Esophagus squamous epithelium (tissue), 5 donors: ENCODE data around the gene DDX54. TPM values are rescaled to one million over a fixed set of nuclear protein-coding genes. Genes with fewer than 3 reads are reported as not detected.

Experiments used
- DNase-seq: peaks from one replicate; lab custom pipeline; 2025; lab: John Stamatoyannopoulos, UW
- H3K27ac ChIP-seq, 4 donors: fragments of 200-600 bp; sonication (generic); one replicate each; pipeline ENCODE4 v1.5.1; 2016 to 2019; ENCODE audit warnings: mild to moderate bottlenecking in 1 of 4
- H3K27me3 ChIP-seq, 4 donors: fragments of 200-600 bp; sonication (generic); 1 replicate in 3 of 4; 2 replicates in 1 of 4; pipeline versions ENCODE4 v1.5.1 to v1.6.0; 2017 to 2021; ENCODE audit warnings: antibody characterized with exemption in 1 of 4
- H3K36me3 ChIP-seq, 3 donors: fragments of 200-600 bp; sonication (generic); one replicate each; pipeline ENCODE4 v1.5.1; 2016 to 2019
- H3K4me1 ChIP-seq, 3 donors: fragments of 200-600 bp; sonication (generic); one replicate each; pipeline ENCODE4 v1.5.1; 2017 to 2019
- H3K4me3 ChIP-seq, 4 donors: fragments of 200-600 bp; sonication (generic); 1 replicate in 3 of 4; 2 replicates in 1 of 4; pipeline ENCODE4 v1.5.1; 2016 to 2019; ENCODE audit warnings: mild to moderate bottlenecking in 2 of 4, moderate library complexity in 1 of 4
- H3K9me3 ChIP-seq, 3 donors: fragments of 200-600 bp; sonication (generic); one replicate each; pipeline ENCODE4 v1.5.1; 2016 to 2019
- CTCF ChIP-seq, 6 experiments: fragments of 450-650 bp in 4 of 6; fragments of 200-600 bp in 2 of 6; sonication (generic) in 2 of 6; IDR thresholded peaks; one replicate each; pipeline ENCODE4 v1.5.1; 2016 to 2019; ENCODE audit warnings: antibody characterized with exemption in 6 of 6, mild to moderate bottlenecking in 4 of 6, moderate library complexity in 4 of 6
- POLR2A ChIP-seq, 4 donors: fragments of 450-650 bp; IDR thresholded peaks; one replicate each; pipeline ENCODE4 v1.6.1; 2017; ENCODE audit warnings: antibody characterized with exemption in 4 of 4, mild to moderate bottlenecking in 4 of 4, moderate library complexity in 3 of 4
- WGBS, 2 donors: methylation state at CpG; one replicate each; pipeline ENCODE4 v1.1.5; 2018; 5-methylcytosine and 5-hydroxymethylcytosine counted together
- intact Hi-C: fragments of 100-400 bp; cut with DNase I; formaldehyde crosslinking; loops from one replicate; pipeline ENCODE4 v1.15.0; 2022
- total RNA-seq, 4 donors: library from RNA; depleted of rRNA; stranded (reverse); fragments of >200 nt; gene quantifications; one replicate each; pipeline ENCODE4 v1.1.0, GENCODE V29; 2016
- donor health status: DM: yes; HTN: yes; CAD: no.

The DDX54 gene
- total RNA-seq, 4 donors from 2014 or later: 35.3 to 80.5 (median 65.2) TPM

DNA sequence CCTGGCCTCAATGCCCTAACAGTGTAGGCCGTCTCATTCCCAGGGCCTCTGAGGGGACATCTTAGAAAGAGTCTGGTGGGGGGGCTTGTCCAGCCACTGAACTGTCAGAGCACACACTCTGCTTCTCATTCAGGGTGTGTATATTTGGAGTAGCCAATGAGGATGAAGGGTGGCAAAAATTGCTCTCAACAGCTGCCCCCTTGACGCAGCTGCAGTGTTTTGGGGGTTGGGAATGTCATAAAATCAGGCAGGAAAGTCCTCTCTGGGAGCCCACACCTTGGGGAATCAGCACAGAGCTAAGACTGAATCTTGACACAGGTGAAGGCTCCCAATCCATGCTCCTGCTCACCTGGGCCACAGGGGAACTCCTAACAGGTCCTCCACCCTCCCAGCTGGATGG lies 51.2 kb downstream of the DDX54 start:
- Histone ChIP-seq H3K27ac (peak overlapping the region in 2 of 4 donors; percentile 72 to 87), H3K27me3 (peaks cover 0 to 57% (median 1%) of the 10 kb centered on the region in 4 donors), H3K9me3 (no peaks in the 10 kb centered on the region), H3K4me3 (peak overlapping the region; percentile 51 to 65 (median 58)), H3K4me1 (peaks cover 0 to 49% (median 7%) of the 10 kb centered on the region in 3 donors), H3K36me3 (no peaks in the 10 kb centered on the region)
- WGBS, 2 donors: 60 to 69% methylated on average over 1 to 2 of the region's 2 CpGs
- no peak for TF ChIP-seq CTCF (IDR thresholded peaks at IDR 0.05)
- no peak for TF ChIP-seq POLR2A (IDR thresholded peaks at IDR 0.05)
- no peak for DNase-seq
- intact Hi-C loops: no loop called here

- DNase-seq: no peak
- TF ChIP-seq CTCF (IDR thresholded peaks at IDR 0.05): no peak
- no peak for TF ChIP-seq POLR2A (IDR thresholded peaks at IDR 0.05)
- WGBS, 2 donors: 44 to 60% methylated on average over 2 of the region's 3 CpGs
- no peak overlapping the region for H3K27ac ChIP-seq
- H3K27me3 ChIP-seq: peaks cover 0 to 57% (median 1%) of the 10 kb centered on the region in 4 donors
- peaks cover 0 to 49% (median 7%) of the 10 kb centered on the region in 3 donors for H3K4me1 ChIP-seq
- intact Hi-C loops: no loop called here
- H3K9me3 ChIP-seq: no peaks in the 10 kb centered on the region
- H3K4me3 ChIP-seq: peak overlapping the region; percentile 51 to 65 (median 58)
- no peaks in the 10 kb centered on the region for H3K36me3 ChIP-seq
Measured at GRCh38 chr12:113133666-113134065, 51.6 kb downstream of the DDX54 start.

GRCh38 chr12:113133036-113133435 lies 52.2 kb downstream of the DDX54 start:
- Histone ChIP-seq H3K27me3 (peaks cover 0 to 58% (median 1%) of the 10 kb centered on the region in 4 donors), H3K4me1 (peaks cover 0 to 44% (median 7%) of the 10 kb centered on the region in 3 donors), H3K36me3 (no peaks in the 10 kb centered on the region), H3K4me3 (peak overlapping the region in 2 of 4 donors; percentile 8 to 56), H3K27ac (no peak overlapping the region), H3K9me3 (no peaks in the 10 kb centered on the region)
- DNase-seq: no peak
- WGBS, 2 donors: 43 to 57% methylated on average over 1 to 4 of the region's 6 CpGs
- TF ChIP-seq POLR2A (IDR thresholded peaks at IDR 0.05): no peak
- no peak for TF ChIP-seq CTCF (IDR thresholded peaks at IDR 0.05)
- intact Hi-C loops: no loop called here

DNA sequence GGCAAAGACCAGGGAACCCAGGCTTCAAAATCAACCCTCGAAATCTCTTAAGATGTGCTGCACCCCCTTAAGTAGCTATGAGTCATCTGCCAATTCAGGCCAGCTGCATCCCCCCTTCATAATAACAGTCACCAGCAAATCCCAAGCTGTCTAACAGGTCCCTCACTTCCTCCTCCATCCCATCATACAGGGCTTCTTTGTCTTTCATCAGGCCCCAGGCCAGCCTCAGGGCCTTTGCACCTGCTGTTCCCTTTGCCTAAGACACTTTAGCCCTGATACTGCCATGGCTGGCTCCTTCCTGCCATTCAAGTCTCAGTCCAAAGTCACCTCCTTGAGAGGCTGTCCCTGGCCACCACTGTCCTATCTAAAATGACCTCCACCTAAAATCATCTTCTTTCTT lies 53.7 kb downstream of the DDX54 start:
- 63% methylated on average over 1 of the region's 1 CpG for WGBS, 2 donors
- no peaks in the 10 kb centered on the region for H3K36me3 ChIP-seq
- peaks cover 0 to 63% (median 1%) of the 10 kb centered on the region in 4 donors for H3K27me3 ChIP-seq
- H3K9me3 ChIP-seq: no peaks in the 10 kb centered on the region
- TF ChIP-seq POLR2A (IDR thresholded peaks at IDR 0.05): no peak
- TF ChIP-seq CTCF (IDR thresholded peaks at IDR 0.05): no peak
- peaks cover 0 to 29% (median 7%) of the 10 kb centered on the region in 3 donors for H3K4me1 ChIP-seq
- no peak overlapping the region for H3K27ac ChIP-seq
- DNase-seq: no peak
- H3K4me3 ChIP-seq: no peak overlapping the region
- intact Hi-C loops: no loop called here

DNA sequence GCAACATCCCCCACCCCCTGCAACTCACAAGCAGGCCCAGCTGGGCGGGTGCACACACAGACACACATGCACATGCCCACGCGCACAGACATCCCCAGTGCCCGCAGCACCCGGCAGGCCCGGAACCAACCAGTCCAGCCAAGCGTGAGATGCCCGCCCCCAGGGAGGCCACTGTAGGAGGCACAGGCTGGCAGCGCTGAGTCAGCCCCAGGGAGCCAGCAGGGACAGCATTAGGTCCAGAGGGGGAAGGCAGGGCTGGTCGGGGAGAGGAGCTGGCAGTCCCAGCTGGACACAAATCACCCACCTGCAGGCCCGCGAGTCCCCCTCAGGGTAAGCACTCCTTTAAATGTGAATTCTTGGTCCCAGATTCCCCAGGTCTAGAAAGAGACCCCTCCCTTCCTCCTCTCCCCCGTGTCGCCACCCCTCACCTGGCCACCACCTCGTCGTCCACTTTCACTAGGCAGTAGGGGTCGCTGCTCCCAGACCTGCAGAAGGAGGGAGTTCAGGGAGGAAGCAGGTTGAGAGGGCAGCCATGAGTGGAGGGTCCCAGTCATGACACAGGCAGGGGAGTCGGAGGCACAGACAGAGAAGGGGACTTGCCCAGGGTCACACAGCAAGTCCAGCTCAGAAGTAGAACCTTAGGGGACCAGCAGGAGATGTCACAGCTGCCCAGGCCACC lies 54.7 kb downstream of the DDX54 start:
- WGBS, 2 donors: 44 to 60% methylated on average over 1 to 5 of the region's 18 CpGs
- H3K27me3 ChIP-seq: peaks cover 0 to 54% (median 1%) of the 10 kb centered on the region in 4 donors
- peaks cover 0 to 6% (median 0%) of the 10 kb centered on the region in 3 donors for H3K36me3 ChIP-seq
- no peaks in the 10 kb centered on the region for H3K9me3 ChIP-seq
- no peak overlapping the region for H3K27ac ChIP-seq
- no peak for DNase-seq
- intact Hi-C loops: no loop called here
- H3K4me1 ChIP-seq: peaks cover 0 to 19% (median 2%) of the 10 kb centered on the region in 3 donors
- H3K4me3 ChIP-seq: no peak overlapping the region
- TF ChIP-seq POLR2A (IDR thresholded peaks at IDR 0.05): no peak
- no peak for TF ChIP-seq CTCF (IDR thresholded peaks at IDR 0.05)
